HEK293T (cell line): Measurements from ENCODE around the gene MAN1C1.

Source experiments
- BHLHE40 ChIP-seq: fragments of 450-650 bp; IDR thresholded peaks from 2 replicates; pipeline ENCODE4 v1.6.1; 2016; ENCODE audit warnings: mild to moderate bottlenecking, moderate library complexity, borderline replicate concordance
- FOXA1 ChIP-seq: fragments of 450-650 bp; IDR thresholded peaks from 2 replicates; pipeline ENCODE4 v1.6.1; 2016; ENCODE audit warnings: mild to moderate bottlenecking
- FOXK2 ChIP-seq: fragments of 450-650 bp; IDR thresholded peaks from 2 replicates; pipeline ENCODE4 v1.6.1; 2016; ENCODE audit warnings: mild to moderate bottlenecking
- FOXM1 ChIP-seq: fragments of 450-650 bp; IDR thresholded peaks from 2 replicates; pipeline ENCODE4 v1.6.1; 2017; ENCODE audit warnings: mild to moderate bottlenecking, borderline replicate concordance
- L3MBTL2 ChIP-seq: fragments of 450-650 bp; conservative IDR thresholded peaks from 2 replicates; pipeline ENCODE4 v1.6.1; 2016; ENCODE audit warnings: mild to moderate bottlenecking
- NFRKB ChIP-seq: fragments of 450-650 bp; IDR thresholded peaks from 2 replicates; pipeline ENCODE4 v1.6.1; 2016; ENCODE audit warnings: mild to moderate bottlenecking, moderate library complexity
- SP1 ChIP-seq: fragments of 450-650 bp; IDR thresholded peaks from 2 replicates; pipeline ENCODE4 v1.6.1; 2017
- ZNF384 ChIP-seq: fragments of 450-650 bp; IDR thresholded peaks from 2 replicates; pipeline ENCODE4 v1.6.1; 2016

DNA sequence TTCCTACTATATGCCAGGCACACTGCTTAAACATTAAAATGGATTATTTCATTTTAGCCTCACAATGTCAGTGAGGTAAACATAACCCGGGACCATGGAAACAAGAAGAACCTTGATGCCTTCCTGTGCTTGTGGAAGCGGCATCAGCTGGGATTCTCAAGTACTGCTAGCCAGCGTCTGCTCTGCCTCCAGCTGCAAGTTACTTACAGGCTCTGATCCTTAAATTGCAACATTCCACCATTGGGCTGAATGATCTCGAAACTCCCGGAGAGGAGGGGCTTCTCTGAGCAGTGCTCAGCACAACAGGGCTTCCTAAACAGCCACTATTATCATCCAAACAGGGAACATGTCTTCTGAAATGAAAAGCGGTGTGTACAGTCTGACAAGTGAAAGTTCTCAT, 6.7 kb upstream of the MAN1C1 start:
- TF ChIP-seq FOXA1: no peak
- TF ChIP-seq BHLHE40: no peak
- no peak for TF ChIP-seq FOXK2
- no peak for TF ChIP-seq ZNF384
- TF ChIP-seq SP1: no peak
- no peak for TF ChIP-seq L3MBTL2
- TF ChIP-seq FOXM1: no peak
- no peak for TF ChIP-seq NFRKB
